ENCODE measurements around the gene LCT. TPM values are rescaled to one million over a fixed set of nuclear protein-coding genes. Genes with fewer than 3 reads are reported as not detected.

The LCT gene
- total and polyA plus RNA-seq, 2 of the 13 experiments (the other 11 are each of a cell fraction or from before 2014, with no cell fraction given), result not detected

- TF ChIP-seq ZHX2 (IDR thresholded peaks at IDR 0.05; ENCODE audit: low read depth) (no peak), ZHX2 (CRISPR knock-in tag; IDR thresholded peaks at IDR 0.05; ENCODE audit: borderline replicate concordance) (no peak), ATF6 (CRISPR knock-in tag; conservative IDR thresholded peaks at IDR 0.05) (no peak), NR2F2 (IDR thresholded peaks at IDR 0.05; ENCODE audit: borderline replicate concordance, low read depth) (no peak), CREB1 (IDR thresholded peaks at IDR 0.05) (no peak), CREB1 (CRISPR knock-in tag; IDR thresholded peaks at IDR 0.05) (no peak), MYNN (CRISPR knock-in tag; IDR thresholded peaks at IDR 0.05; ENCODE audit: low read depth) (no peak), RXRA (CRISPR knock-in tag; IDR thresholded peaks at IDR 0.05) (no peak), ZNF788 (CRISPR knock-in tag; IDR thresholded peaks at IDR 0.05; ENCODE audit: borderline replicate concordance) (no peak), EED (CRISPR knock-in tag; IDR thresholded peaks at IDR 0.05) (no peak), ZNF781 (CRISPR knock-in tag; IDR thresholded peaks at IDR 0.05; ENCODE audit: borderline replicate concordance, not compliant biosample characterization) (no peak)
- TF ChIP-seq, protein P1, sequence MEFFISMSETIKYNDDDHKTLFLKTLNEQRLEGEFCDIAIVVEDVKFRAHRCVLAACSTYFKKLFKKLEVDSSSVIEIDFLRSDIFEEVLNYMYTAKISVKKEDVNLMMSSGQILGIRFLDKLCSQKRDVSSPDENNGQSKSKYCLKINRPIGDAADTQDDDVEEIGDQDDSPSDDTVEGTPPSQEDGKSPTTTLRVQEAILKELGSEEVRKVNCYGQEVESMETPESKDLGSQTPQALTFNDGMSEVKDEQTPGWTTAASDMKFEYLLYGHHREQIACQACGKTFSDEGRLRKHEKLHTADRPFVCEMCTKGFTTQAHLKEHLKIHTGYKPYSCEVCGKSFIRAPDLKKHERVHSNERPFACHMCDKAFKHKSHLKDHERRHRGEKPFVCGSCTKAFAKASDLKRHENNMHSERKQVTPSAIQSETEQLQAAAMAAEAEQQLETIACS (CRISPR knock-in tag; IDR thresholded peaks at IDR 0.05), result no peak
These were observed 19.5 kb downstream of the LCT start (continued) for GRCh38 chr2:135817466-135817865.

All from HepG2 (cell line).